GM18519 (cell line): ENCODE measurements around the gene ABHD8.
"Not testable (repeated sequence)": the region's sequence is repeated elsewhere in the genome, so short reads cannot be mapped to it uniquely, and the experiment has no call there.

Experiments
- ATAC-seq: cut with Tn5 transposase; IDR thresholded peaks from one replicate; pipeline ENCODE4 v1.9.1; 2021; ENCODE audit warnings: mild to moderate bottlenecking, moderate library complexity; ENCODE audit not compliant: unreplicated experiment, low FRiP score

Gene ABHD8

GRCh38 chr19:17303940-17304267 lies 679 bp upstream of the ABHD8 start:
- no peak for ATAC-seq

GRCh38 chr19:17302391-17303166 lies 646 bp downstream of the ABHD8 start:
- ATAC-seq, result no peak

GRCh38 chr19:17300992-17301619 lies 2.1 kb downstream of the ABHD8 start:
- no peak for ATAC-seq

GRCh38 chr19:17296976-17297375 lies 6.2 kb downstream of the ABHD8 start:
- no peak for ATAC-seq

GRCh38 chr19:17296273-17296672 lies 7.0 kb downstream of the ABHD8 start:
- ATAC-seq, result no peak

- ATAC-seq, result not testable (repeated sequence)
These were observed 7.7 kb downstream of the ABHD8 start for GRCh38 chr19:17295551-17295950.

GRCh38 chr19:17294051-17294891 lies 9.0 kb downstream of the ABHD8 start:
- no peak for ATAC-seq

- ATAC-seq, result no peak
These were observed 9.6 kb downstream of the ABHD8 start for GRCh38 chr19:17293605-17294004.

- ATAC-seq, result peak; percentile 64
These were observed 10.7 kb downstream of the ABHD8 start for GRCh38 chr19:17292301-17293074.

GRCh38 chr19:17289489-17289888 lies 13.7 kb downstream of the ABHD8 start:
- ATAC-seq, result no peak

- no peak for ATAC-seq
These were observed 16.5 kb downstream of the ABHD8 start for GRCh38 chr19:17286752-17287151.

GRCh38 chr19:17286263-17286662 lies 17.0 kb downstream of the ABHD8 start:
- ATAC-seq, result no peak

GRCh38 chr19:17285415-17286135 lies 17.6 kb downstream of the ABHD8 start:
- ATAC-seq, result no peak

- no peak for ATAC-seq
These were observed 19.7 kb downstream of the ABHD8 start for GRCh38 chr19:17283504-17283996.

GRCh38 chr19:17282488-17283125 lies 20.6 kb downstream of the ABHD8 start:
- ATAC-seq, result no peak

GRCh38 chr19:17281391-17282304 lies 21.6 kb downstream of the ABHD8 start, which contains the start of gene ANKLE1:
Gene ANKLE1 (plus strand): TSS chr19:17281901. CDS start chr19:17281921, 20 bp downstream.
- no peak for ATAC-seq

GRCh38 chr19:17279436-17279835 lies 23.8 kb downstream of the ABHD8 start:
- ATAC-seq, result no peak
